ENCODE data around the gene ZNF462.
A peak's percentile ranks its signal among the peaks of the same experiment; 100 is the strongest.

ZNF462 gene

GRCh38 chr9:106864373-106865143 lies 1.6 kb downstream of the ZNF462 start:
- peak in 1 of 2 experiments; percentile 23 for DNase-seq

- DNase-seq: no peak
Observed at GRCh38 chr9:106866243-106866642, 3.3 kb downstream of the ZNF462 start.

GRCh38 chr9:106867286-106867685 lies 4.3 kb downstream of the ZNF462 start:
- no peak for DNase-seq

GRCh38 chr9:106868087-106868486 lies 5.1 kb downstream of the ZNF462 start:
- no peak for DNase-seq

- DNase-seq: no peak
Observed at GRCh38 chr9:106868565-106868964, 5.6 kb downstream of the ZNF462 start.

GRCh38 chr9:106869028-106869427 lies 6.1 kb downstream of the ZNF462 start:
- DNase-seq: no peak

- no peak for DNase-seq
Observed at GRCh38 chr9:106869458-106869857, 6.5 kb downstream of the ZNF462 start.

GRCh38 chr9:106872641-106873040 lies 9.7 kb downstream of the ZNF462 start:
- DNase-seq: no peak

- no peak for DNase-seq
Observed at GRCh38 chr9:106874031-106874430, 11.1 kb downstream of the ZNF462 start.

GRCh38 chr9:106874652-106875051 lies 11.7 kb downstream of the ZNF462 start:
- no peak for DNase-seq

GRCh38 chr9:106875529-106875928 lies 12.6 kb downstream of the ZNF462 start:
- DNase-seq: no peak

GRCh38 chr9:106877345-106877744 lies 14.4 kb downstream of the ZNF462 start:
- DNase-seq: no peak

- DNase-seq: no peak
Observed at GRCh38 chr9:106878081-106878837, 15.3 kb downstream of the ZNF462 start.

GRCh38 chr9:106878934-106879333 lies 16.0 kb downstream of the ZNF462 start:
- DNase-seq: no peak

- DNase-seq: no peak
Observed at GRCh38 chr9:106879439-106879882, 16.5 kb downstream of the ZNF462 start.

- no peak for DNase-seq
Observed at GRCh38 chr9:106880081-106880480, 17.1 kb downstream of the ZNF462 start.

GRCh38 chr9:106880863-106881262 lies 17.9 kb downstream of the ZNF462 start:
- DNase-seq: no peak

GRCh38 chr9:106883030-106883429 lies 20.1 kb downstream of the ZNF462 start:
- peak in 1 of 2 experiments; percentile 49 for DNase-seq

GRCh38 chr9:106883626-106884190 lies 20.7 kb downstream of the ZNF462 start:
- DNase-seq: no peak

- DNase-seq: no peak
Observed at GRCh38 chr9:106885451-106885850, 22.5 kb downstream of the ZNF462 start.

GRCh38 chr9:106886111-106887046 lies 23.4 kb downstream of the ZNF462 start:
- DNase-seq: no peak

GRCh38 chr9:106887066-106887465 lies 24.1 kb downstream of the ZNF462 start:
- DNase-seq: no peak

Data from cerebellar nuclear complex (tissue), 1 donor.